Skin epidermis (tissue), 12 donors: ENCODE measurements around the gene TXLNB.
"Not testable (repeated sequence)": the region's sequence is repeated elsewhere in the genome, so short reads cannot be mapped to it uniquely, and the experiment has no call there.

ENCODE experiments used
- H3K27ac ChIP-seq, 21 experiments: fragments of 200-600 bp; sonication (generic) in 11 of 21; one replicate each; pipeline ENCODE4 v1.5.0; 2020; ENCODE audit warnings: mild to moderate bottlenecking in 3 of 21, inconsistent platforms in 2 of 21, moderate library complexity in 2 of 21
- H3K4me3 ChIP-seq, 7 experiments: fragments of 200-600 bp; sonication (generic) in 2 of 7; one replicate each; pipeline ENCODE4 v1.5.0; 2020; ENCODE audit warnings: inconsistent platforms in 2 of 7, mild to moderate bottlenecking in 2 of 7, moderate library complexity in 1 of 7

The TXLNB gene

GRCh38 chr6:139313784-139314545, 22.2 kb upstream of the TXLNB start:
- Histone ChIP-seq H3K4me3 (no peak overlapping the region), H3K27ac (no peak overlapping the region)

GRCh38 chr6:139313229-139313628, 21.4 kb upstream of the TXLNB start:
- H3K27ac ChIP-seq = no peak overlapping the region
- H3K4me3 ChIP-seq = no peak overlapping the region

- Histone ChIP-seq H3K4me3 (no peak overlapping the region), H3K27ac (no peak overlapping the region)
Measured at GRCh38 chr6:139311831-139312230, 20.0 kb upstream of the TXLNB start.

GRCh38 chr6:139308936-139309603, 17.3 kb upstream of the TXLNB start:
- H3K27ac ChIP-seq = peak overlapping the region in 10 of 21 experiments; percentile 0 to 67 (median 24)

GRCh38 chr6:139308286-139308916, 16.6 kb upstream of the TXLNB start:
- H3K27ac ChIP-seq = peak overlapping the region in 7 of 21 experiments; percentile 0 to 67 (median 24)
- no peak overlapping the region for H3K4me3 ChIP-seq

More at GRCh38 chr6:139308936-139309603, 17.3 kb upstream of the TXLNB start:
- no peak overlapping the region for H3K4me3 ChIP-seq

- Histone ChIP-seq H3K4me3 (no peak overlapping the region), H3K27ac (no peak overlapping the region)
Measured at GRCh38 chr6:139306291-139306981, 14.6 kb upstream of the TXLNB start.

- H3K27ac ChIP-seq = no peak overlapping the region
- H3K4me3 ChIP-seq = no peak overlapping the region
Measured at GRCh38 chr6:139303185-139303584, 11.4 kb upstream of the TXLNB start.

GRCh38 chr6:139297921-139298320, 6.1 kb upstream of the TXLNB start:
- Histone ChIP-seq H3K4me3 (no peak overlapping the region), H3K27ac (no peak overlapping the region)

- peak overlapping the region in 9 of 21 experiments; percentile 2 to 68 (median 25) for H3K27ac ChIP-seq
- no peak overlapping the region for H3K4me3 ChIP-seq
Measured at GRCh38 chr6:139296927-139297326, 5.1 kb upstream of the TXLNB start.

GRCh38 chr6:139295901-139296300, 4.1 kb upstream of the TXLNB start:
- no peak overlapping the region for H3K4me3 ChIP-seq

GRCh38 chr6:139294090-139294489, 2.3 kb upstream of the TXLNB start:
- H3K27ac ChIP-seq = peak overlapping the region in 4 of 21 experiments; percentile 4 to 89 (median 46)
- no peak overlapping the region for H3K4me3 ChIP-seq

More at GRCh38 chr6:139295901-139296300, 4.1 kb upstream of the TXLNB start:
- H3K27ac ChIP-seq = peak overlapping the region in 4 of 21 experiments; percentile 1 to 68 (median 30)

GRCh38 chr6:139293230-139293629, 1.4 kb upstream of the TXLNB start:
- peak overlapping the region in 15 of 21 experiments; percentile 2 to 89 (median 77) for H3K27ac ChIP-seq
- H3K4me3 ChIP-seq = not testable (repeated sequence)

GRCh38 chr6:139290787-139291311, 949 bp downstream of the TXLNB start:
- Histone ChIP-seq H3K27ac (peak overlapping the region; percentile 35 to 89 (median 76)), H3K4me3 (no peak overlapping the region)

- Histone ChIP-seq H3K27ac (peak overlapping the region in 1 of 21 experiments; percentile 89), H3K4me3 (no peak overlapping the region)
Measured at GRCh38 chr6:139289233-139289632, 2.6 kb downstream of the TXLNB start.

- Histone ChIP-seq H3K4me3 (no peak overlapping the region), H3K27ac (no peak overlapping the region)
Measured at GRCh38 chr6:139288496-139289040, 3.2 kb downstream of the TXLNB start.

- H3K4me3 ChIP-seq = no peak overlapping the region
- H3K27ac ChIP-seq = no peak overlapping the region
Measured at GRCh38 chr6:139287868-139288267, 3.9 kb downstream of the TXLNB start.

GRCh38 chr6:139286438-139286837, 5.4 kb downstream of the TXLNB start:
- not testable (repeated sequence) for H3K4me3 ChIP-seq, H3K27ac ChIP-seq

GRCh38 chr6:139285590-139285989, 6.2 kb downstream of the TXLNB start:
- H3K4me3 ChIP-seq = no peak overlapping the region
- H3K27ac ChIP-seq = no peak overlapping the region

GRCh38 chr6:139284789-139285188, 7.0 kb downstream of the TXLNB start:
- H3K4me3 ChIP-seq = no peak overlapping the region
- H3K27ac ChIP-seq = no peak overlapping the region
